HG03159 (cell line): ENCODE measurements around the gene FAM78A.

Experiments
- ATAC-seq: cut with Tn5 transposase; IDR thresholded peaks from one replicate; pipeline ENCODE4 v1.9.1; 2021; ENCODE audit warnings: mild to moderate bottlenecking, moderate library complexity; ENCODE audit not compliant: unreplicated experiment

FAM78A gene

DNA sequence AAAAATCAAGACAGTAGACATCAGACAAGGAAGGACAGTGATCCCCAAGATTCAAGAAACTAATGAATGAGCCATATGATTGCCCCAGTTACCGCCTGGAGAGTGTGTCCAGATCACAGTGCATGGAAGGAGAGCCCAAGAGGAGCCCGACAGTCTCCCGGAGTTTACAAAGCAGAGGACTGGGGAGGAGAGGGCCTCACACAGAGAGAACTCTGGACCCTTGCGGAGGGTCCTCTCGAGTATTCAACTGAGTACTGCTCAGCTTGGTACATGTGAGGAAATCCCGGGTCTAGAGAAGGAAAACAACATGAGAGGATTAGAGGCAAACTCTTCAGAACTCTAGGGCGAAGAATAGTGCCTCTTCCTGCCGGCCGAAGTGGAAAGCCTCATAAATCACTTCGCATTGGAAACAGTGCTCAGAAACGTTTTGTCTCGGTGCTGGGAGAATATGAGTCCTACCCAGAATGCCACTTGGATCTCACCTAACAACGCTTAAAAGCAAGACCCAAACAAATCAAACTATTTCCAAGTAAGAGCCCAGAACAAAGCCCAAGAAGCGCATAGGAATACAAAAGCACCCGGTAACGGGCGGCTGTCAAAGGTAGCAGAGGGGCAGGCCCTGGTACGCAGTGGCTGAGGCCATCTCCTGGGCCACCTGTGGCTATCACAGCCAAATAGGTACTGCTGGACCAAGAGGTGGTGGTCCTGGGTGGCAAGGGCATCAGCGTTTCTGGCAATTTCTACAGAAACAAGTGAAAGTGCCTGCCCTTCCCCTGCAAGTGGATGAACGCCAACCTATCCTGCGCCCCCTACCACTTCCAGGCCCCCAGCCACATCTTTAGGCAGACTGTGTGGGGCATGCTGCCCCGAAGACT is 36.0 kb downstream of the FAM78A start:
- ATAC-seq, result no peak

DNA sequence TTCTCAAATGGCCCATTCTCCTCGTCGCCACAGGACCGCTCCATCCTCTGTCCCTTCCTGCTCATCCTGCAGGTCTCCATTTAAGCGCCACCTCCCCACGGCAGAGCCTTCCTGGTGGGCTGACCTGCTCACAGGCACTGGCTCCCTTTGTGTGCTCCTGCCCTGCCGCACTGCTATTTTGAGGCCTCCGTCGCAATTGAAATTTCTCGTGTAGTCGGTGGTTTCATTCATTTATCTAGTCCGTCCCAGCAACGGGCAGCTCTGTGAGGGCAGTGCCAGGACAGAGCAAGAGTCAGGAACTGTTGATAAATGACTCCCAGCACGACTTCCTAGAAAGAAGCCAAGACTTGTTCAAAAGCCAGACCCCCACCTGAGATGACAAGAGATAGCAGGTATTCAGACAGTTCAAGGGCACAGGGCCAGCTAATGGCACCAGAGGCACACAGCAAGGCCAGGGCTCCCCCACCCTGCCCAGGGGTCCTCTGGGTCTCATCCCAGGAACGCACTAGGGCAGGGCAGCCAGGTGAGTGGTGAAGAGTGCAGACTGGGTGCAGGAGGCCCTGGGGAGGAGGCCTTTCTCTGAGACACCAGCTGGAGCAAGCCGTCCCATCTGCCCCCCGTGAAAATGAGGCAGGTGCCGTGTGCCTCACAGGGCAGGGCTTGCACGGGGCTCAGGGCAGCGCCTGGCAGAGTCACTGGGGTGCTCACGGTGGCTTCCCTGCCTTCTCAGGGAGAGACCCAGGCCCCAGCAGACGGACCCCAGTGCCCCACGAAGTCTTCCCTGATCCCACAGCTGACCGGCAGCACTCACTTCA is 36.9 kb downstream of the FAM78A start:
- no peak for ATAC-seq

DNA sequence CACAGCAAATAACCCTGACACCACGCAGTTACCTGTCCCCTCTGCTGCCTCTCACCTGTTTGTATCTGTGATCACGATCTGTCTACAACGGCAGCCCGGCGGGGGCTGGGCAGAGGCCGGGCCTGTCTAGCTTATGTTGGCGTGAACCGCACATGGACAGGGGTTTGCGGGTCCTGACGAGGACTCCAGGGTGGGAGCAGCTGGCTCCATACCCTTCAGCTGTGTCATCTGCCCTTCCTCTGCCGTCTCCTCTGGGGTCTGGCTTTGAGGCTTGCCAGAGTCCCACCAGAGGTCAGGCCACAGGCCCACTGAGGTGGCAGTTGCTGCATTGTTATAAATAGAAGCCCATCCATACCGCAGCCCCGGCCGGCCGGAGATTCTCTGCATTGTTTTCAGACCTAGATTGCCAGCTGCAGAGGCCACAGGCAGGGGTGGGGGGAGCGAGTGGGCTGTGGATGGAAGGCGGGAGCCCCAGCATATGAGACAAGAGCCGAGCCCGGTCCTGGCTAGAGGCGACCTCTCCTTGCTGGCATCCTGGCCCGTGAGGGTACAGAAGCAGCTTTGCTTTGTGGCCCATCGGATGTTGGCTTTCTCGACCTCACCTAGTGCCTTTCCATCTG is 37.8 kb downstream of the FAM78A start:
- peak; percentile 20 for ATAC-seq

- ATAC-seq, result peak; percentile 82
Measured at GRCh38 chr9:131237931-131238401, 38.3 kb downstream of the FAM78A start.

DNA sequence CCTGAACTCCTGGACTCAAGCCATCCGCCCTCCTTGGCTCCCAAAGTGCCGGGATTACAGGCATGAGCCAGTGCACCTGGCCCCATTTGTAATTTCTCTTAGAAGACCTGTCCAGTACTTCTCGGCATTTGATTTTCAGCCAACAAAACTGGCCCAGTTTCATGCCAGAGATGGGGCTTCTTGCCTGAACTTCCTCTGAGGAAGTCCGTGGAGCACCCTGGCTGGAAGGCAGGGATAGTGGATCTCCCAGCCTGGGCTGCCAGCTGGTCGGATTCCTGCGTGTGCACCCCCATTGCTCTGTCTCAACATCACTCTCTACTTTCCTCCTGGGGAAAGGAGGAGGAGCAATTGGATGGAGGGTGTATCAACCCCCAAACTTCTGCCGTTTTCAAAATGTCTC is 39.0 kb downstream of the FAM78A start:
- ATAC-seq, result no peak

DNA sequence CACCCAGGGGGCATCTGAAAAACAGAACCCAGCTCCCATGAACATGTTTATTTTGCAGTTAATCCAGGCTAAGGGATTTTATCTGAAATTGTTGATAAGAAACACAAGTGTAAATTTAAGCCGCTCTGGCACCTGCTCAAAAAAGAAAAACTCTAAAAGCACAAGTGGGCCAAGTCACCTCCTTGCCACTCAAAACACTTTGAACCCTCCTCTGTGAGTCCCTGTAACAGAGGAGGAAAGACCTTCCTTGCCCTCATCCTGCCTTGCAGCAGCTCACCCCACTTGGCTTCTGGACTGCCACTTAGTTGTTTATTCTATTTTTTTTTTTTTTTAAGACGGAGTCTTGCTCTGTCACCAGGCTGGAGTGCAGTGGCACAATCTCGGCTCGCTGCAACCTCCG is 39.5 kb downstream of the FAM78A start:
- ATAC-seq, result no peak

DNA sequence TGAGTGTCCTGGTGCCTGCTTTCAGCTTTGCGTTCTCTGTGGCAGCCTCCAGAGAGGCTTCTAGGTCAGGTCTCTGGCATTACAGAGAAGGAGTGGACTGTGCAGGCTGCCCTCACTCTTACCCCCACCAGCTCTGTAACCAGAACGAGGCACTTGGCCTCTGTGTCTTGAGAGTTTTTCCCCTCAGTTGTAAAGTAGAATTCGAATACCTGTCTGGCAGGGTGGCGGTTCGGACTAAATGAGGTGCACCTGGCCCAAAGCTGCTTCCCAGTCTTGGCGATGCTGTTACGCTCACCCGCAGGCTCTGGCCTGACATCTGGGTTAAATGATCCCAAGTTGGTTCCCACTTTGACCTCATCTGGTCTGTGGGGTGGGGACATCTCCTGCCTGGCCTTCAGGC is 40.1 kb downstream of the FAM78A start:
- no peak for ATAC-seq

DNA sequence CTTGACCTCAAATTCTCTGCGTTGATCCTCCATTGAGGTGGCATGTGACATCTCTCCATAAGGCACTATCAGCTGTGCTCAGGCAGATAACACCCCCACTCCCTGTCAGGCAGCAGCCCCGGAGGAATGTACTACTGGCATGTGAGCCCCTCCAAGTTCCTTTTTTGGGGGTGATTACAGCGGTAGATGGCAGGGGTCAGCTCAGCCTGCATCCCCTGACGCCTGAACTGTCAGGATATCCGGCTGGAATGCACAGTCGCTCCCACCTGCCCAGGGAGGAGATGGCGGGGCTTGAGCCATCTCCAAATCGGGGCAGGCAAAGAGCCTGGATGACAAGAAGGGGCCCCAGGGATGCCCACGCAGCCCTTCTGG is 40.8 kb downstream of the FAM78A start:
- ATAC-seq, result no peak

GRCh38 chr9:131234799-131235479 is 41.4 kb downstream of the FAM78A start:
- no peak for ATAC-seq

DNA sequence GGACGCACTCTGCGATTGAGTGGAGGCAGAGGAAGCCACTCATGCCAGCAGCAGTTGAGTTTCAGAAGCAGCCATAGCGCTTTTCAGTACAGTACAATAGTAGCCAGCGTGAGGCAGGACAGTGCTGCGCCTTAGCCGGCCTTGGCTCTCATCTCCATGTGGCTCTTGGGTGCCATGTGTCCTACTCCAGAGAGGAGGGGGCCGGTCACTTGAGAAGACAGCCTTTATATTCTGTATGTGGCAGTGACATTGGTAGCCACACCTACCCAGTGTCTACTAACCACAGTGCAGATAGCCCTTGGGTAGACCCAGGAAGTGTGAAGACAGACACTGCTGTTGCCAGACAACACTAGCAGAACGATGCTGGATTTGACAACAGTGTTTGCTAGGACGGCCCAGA is 42.3 kb downstream of the FAM78A start:
- no peak for ATAC-seq

DNA sequence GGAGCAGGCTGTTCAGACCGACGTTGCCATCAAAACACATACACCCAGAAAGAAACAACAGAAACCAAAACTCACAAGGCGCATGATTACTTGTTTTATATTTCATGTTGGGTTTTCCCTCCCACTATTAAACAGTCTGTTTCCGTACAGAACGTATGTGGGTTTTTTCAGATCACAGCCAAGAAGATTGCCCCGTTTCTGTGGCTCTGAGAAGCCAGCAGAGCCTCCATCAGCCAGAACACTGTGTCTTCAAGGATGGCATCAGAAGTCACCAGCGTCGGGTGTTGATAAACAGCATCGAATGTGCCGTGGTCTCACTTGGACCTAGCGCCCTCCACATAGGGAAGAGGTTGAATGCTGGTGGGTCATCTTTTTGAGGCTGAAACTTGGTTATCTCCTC is 42.8 kb downstream of the FAM78A start:
- ATAC-seq, result no peak

DNA sequence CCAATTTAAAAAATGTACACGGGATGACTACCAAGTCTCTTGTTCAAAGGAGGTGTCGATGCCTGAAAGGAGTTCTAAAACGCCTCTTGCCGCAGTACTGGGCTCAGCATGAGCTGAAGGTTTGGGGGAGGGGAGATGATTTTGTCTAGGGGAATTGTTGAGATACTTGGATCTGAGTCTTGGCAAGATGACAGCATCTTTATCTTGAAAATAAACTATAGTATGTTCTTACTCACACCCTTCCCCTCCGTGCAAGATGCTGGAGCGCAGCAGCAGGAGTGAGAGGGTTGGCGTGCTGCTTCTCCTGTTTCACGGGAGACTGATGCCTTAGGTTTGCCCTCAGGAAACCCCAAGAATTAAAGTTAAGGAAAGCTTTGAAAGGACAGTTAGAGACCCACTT is 47.3 kb downstream of the FAM78A start:
- no peak for ATAC-seq

DNA sequence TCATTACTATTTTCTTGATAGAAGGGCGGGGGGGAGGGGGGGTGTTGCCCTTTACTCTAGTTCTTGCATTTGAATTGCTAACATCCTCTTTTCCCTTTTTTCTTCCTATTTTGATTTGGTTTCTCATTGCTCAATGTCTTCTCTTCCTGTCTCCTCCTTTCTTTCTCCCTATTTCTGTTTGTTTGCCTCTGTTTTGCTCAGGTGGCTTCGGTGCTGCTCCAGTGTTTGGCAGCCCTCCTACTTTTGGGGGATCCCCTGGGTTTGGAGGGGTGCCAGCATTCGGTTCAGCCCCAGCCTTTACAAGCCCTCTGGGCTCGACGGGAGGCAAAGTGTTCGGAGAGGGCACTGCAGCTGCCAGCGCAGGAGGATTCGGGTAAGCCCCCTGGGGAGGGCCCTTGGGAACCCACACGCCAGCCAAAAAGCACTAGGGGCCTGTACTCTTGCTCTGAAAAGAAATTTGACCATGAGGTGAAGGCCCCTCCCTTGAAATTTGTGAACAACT is 48.3 kb downstream of the FAM78A start:
- ATAC-seq, result no peak

DNA sequence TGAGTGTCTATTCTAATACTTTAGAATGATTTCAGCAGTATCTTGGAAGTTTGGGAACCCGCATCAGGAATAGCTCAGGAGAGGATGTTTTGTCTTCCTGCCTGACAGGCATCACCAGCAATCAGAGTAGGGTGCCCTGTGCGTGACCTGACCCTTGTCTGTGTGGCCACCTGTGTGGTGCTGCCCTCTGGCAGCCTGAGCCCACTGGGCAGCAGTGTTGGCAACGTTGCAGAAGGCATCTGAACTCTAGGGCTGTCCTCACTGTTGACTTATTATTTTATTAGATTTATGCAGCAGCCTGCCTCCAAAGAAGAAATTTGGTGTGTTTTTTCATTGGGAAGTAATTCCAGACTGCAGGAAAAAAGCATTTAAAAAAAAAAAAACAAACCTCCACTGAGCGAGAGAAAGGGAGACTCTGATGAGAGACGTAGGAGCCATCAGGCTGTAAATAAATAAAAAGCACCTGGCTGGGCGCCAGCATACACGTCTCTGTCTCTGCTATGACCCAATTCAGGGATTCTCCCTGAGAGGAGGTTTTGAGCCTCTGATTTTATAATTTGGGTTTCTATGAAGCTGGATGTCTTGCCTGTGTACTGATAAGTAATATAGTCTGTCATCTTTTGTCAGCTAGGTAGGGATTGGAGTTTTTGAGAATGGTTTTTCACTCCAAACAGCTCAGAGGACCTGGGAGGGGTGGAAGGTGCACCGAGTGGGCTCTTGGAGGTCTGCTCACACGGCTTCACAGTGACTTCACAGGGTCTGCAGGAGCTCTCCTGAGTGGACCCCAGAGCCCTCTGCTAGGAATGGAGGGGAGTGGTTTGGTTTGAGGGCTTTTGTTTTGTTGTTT is 49.0 kb downstream of the FAM78A start:
- ATAC-seq, result no peak

GRCh38 chr9:131226226-131226625 is 50.1 kb downstream of the FAM78A start:
- no peak for ATAC-seq

DNA sequence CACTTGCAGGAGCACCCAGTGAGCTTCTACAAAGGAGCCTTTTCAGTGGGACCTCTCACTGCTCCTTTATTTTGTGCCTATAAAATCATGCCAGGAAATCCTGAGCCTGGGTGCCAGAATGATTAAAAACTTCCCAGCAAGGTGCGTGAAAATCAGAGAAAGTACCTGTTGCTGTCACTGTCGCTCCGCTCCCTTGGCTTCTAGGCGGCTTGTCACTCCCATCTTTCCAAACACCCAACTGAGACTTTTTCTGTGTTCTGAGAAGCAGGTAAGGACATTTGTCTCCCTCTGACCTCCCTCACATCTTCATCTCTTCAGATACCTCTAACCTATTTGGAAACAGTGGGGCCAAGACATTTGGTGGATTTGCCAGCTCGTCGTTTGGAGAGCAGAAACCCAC is 53.9 kb downstream of the FAM78A start:
- ATAC-seq, result no peak

- ATAC-seq, result no peak
Measured at GRCh38 chr9:131220485-131220884, 55.8 kb downstream of the FAM78A start.

DNA sequence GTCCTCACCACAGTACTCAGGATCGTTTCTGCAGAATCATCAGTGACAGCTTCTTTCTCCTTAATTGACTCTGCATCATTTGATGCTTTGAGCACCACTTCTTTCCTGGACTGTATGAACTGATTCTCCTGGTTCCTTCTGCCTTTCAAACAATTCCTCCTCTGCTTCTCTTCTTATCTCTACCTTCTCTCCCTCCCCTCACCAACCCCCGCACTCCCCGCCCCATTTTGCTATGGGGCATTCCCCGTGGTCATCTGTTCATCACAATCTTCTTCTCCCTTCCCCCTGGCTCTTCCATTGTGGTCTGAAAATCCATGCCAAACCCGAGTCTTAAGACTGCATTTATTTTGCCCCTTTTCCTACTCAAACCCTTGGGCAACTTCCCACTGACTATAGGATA is 57.9 kb downstream of the FAM78A start:
- no peak for ATAC-seq

- ATAC-seq, result no peak
Measured at GRCh38 chr9:131217331-131218031, 58.8 kb downstream of the FAM78A start.
